ENCODE results near the gene AK2.

- TF ChIP-seq EZH2 (IDR thresholded peaks at IDR 0.05; ENCODE audit: low read length, unreplicated experiment): no peak
- TF ChIP-seq CTCF (conservative IDR thresholded peaks at IDR 0.05; ENCODE audit: low read depth, low read length): no peak
Observed at GRCh38 chr1:32984455-32985171, 52.1 kb downstream of the AK2 start.

Measured in PC-3 (cell line).